ENCODE measurements around the gene GBE1.

GRCh38 chr3:81743096-81744025 lies 18.1 kb downstream of the GBE1 start:
- TF ChIP-seq CTCF (IDR thresholded peaks at IDR 0.05) (no peak), EZH2 (IDR thresholded peaks at IDR 0.05) (no peak)

All from neural progenitor cell (in vitro differentiated cells).